HEK293 (cell line): ENCODE measurements around the gene MTCL3.

Experiments used
- CTCF ChIA-PET: fragments of 350-600 bp; formaldehyde crosslinking; extraction: SDS; loops from one replicate; lab custom pipeline; 2021; ENCODE audit warnings: antibody characterized with exemption; lab: Yijun Ruan, JAX
- POLR2A ChIA-PET: fragments of 300-600 bp; formaldehyde crosslinking; extraction: SDS; loops from one replicate; lab custom pipeline; 2020; ENCODE audit warnings: antibody characterized with exemption, inconsistent platforms; lab: Yijun Ruan, JAX
- H3K27ac ChIP-seq: fragments of 200-500 bp; sonication (Bioruptor generic); 2 replicates; pipeline ENCODE4 v1.5.1; 2014; ENCODE audit warnings: low read depth, low read length, control low read depth, inconsistent platforms; ENCODE audit errors: extremely low read depth
- H3K36me3 ChIP-seq, 2 experiments: fragments of 200-500 bp in 1 of 2; sonication (Bioruptor generic) in 1 of 2; 1 replicate in 1 of 2; 2 replicates in 1 of 2; pipeline ENCODE4 v1.5.1; 2014 to 2017; ENCODE audit warnings: inconsistent platforms in 2 of 2, low read length in 2 of 2; ENCODE audit not compliant: control insufficient read depth in 2 of 2, insufficient read depth in 1 of 2
- H3K4me1 ChIP-seq: fragments of 200-500 bp; sonication (Bioruptor generic); 2 replicates; pipeline ENCODE4 v1.5.1; 2014; ENCODE audit warnings: mild to moderate bottlenecking, low read length, inconsistent platforms; ENCODE audit not compliant: control insufficient read depth, insufficient read depth
- H3K4me3 ChIP-seq: 2 replicates; pipeline ENCODE4 v1.5.1; 2011; ENCODE audit warnings: low read depth, mild to moderate bottlenecking, control low read depth, low read length, moderate library complexity
- H3K9me3 ChIP-seq: fragments of 200-500 bp; sonication (Bioruptor generic); 2 replicates; pipeline ENCODE4 v1.5.1; 2014; ENCODE audit warnings: low read depth, low read length, inconsistent platforms; ENCODE audit not compliant: control insufficient read depth, insufficient read depth
- AEBP2 ChIP-seq: fragments of 450-650 bp; formaldehyde crosslinking; IDR thresholded peaks from 2 replicates; pipeline ENCODE4 v1.5.1; 2016; ENCODE audit warnings: missing biosample characterization, missing genetic modification characterization, borderline replicate concordance
- ATF2 ChIP-seq: fragments of 450-650 bp; formaldehyde crosslinking; IDR thresholded peaks from 2 replicates; pipeline ENCODE4 v1.5.1; 2016; ENCODE audit warnings: missing biosample characterization, missing genetic modification characterization, low read depth
- GFI1B ChIP-seq: fragments of 450-650 bp; formaldehyde crosslinking; IDR thresholded peaks from 2 replicates; pipeline ENCODE4 v1.5.1; 2016; ENCODE audit warnings: missing biosample characterization, missing genetic modification characterization
- HOXD13 ChIP-seq: sonication (generic); formaldehyde crosslinking; IDR thresholded peaks from 2 replicates; pipeline ENCODE4 v1.8.0; 2022; ENCODE audit warnings: missing genetic modification reagents, borderline replicate concordance
- KLF17 ChIP-seq: fragments of 450-650 bp; formaldehyde crosslinking; IDR thresholded peaks from 2 replicates; pipeline ENCODE4 v1.5.1; 2016; ENCODE audit warnings: missing biosample characterization, missing genetic modification characterization
- KLF8 ChIP-seq: fragments of 450-650 bp; formaldehyde crosslinking; IDR thresholded peaks from 2 replicates; pipeline ENCODE4 v1.5.1; 2016; ENCODE audit warnings: missing biosample characterization, missing genetic modification characterization
- OSR2 ChIP-seq: fragments of 450-650 bp; formaldehyde crosslinking; IDR thresholded peaks from 2 replicates; pipeline ENCODE4 v1.5.1; 2016; ENCODE audit warnings: missing biosample characterization, missing genetic modification characterization
- SP7 ChIP-seq: fragments of 450-650 bp; formaldehyde crosslinking; IDR thresholded peaks from 2 replicates; pipeline ENCODE4 v1.5.1; 2016; ENCODE audit warnings: missing biosample characterization, missing genetic modification characterization
- YY1 ChIP-seq: fragments of 450-650 bp; formaldehyde crosslinking; IDR thresholded peaks from 2 replicates; pipeline ENCODE4 v1.5.1; 2018; ENCODE audit warnings: missing biosample characterization, missing genetic modification characterization
- ZBTB21 ChIP-seq: fragments of 450-650 bp; formaldehyde crosslinking; IDR thresholded peaks from 2 replicates; pipeline ENCODE4 v1.5.1; 2017; ENCODE audit warnings: missing biosample characterization, missing genetic modification characterization
- ZBTB44 ChIP-seq: fragments of 450-650 bp; IDR thresholded peaks from 2 replicates; pipeline ENCODE4 v1.5.1; 2018; ENCODE audit warnings: missing biosample characterization, mild to moderate bottlenecking, missing genetic modification characterization
- ZNF148 ChIP-seq: fragments of 450-650 bp; formaldehyde crosslinking; IDR thresholded peaks from 2 replicates; pipeline ENCODE4 v1.5.0; 2017; ENCODE audit warnings: missing biosample characterization, missing genetic modification characterization, borderline replicate concordance
- ZNF221 ChIP-seq: fragments of 450-650 bp; formaldehyde crosslinking; IDR thresholded peaks from 2 replicates; pipeline ENCODE4 v1.5.1; 2017; ENCODE audit warnings: missing biosample characterization, missing genetic modification characterization, borderline replicate concordance
- ZNF292 ChIP-seq: fragments of 450-650 bp; formaldehyde crosslinking; IDR thresholded peaks from 2 replicates; pipeline ENCODE4 v1.5.1; 2016; ENCODE audit warnings: low read depth, missing biosample characterization, missing genetic modification characterization, borderline replicate concordance
- ZNF416 ChIP-seq: fragments of 450-650 bp; formaldehyde crosslinking; IDR thresholded peaks from 2 replicates; pipeline ENCODE4 v1.5.1; 2016; ENCODE audit warnings: missing biosample characterization, missing genetic modification characterization
- ZNF473 ChIP-seq: fragments of 450-650 bp; formaldehyde crosslinking; IDR thresholded peaks from 2 replicates; pipeline ENCODE4 v1.5.1; 2017; ENCODE audit warnings: missing biosample characterization, missing genetic modification characterization
- ZNF513 ChIP-seq: fragments of 450-650 bp; IDR thresholded peaks from 2 replicates; pipeline ENCODE4 v1.5.1; 2018; ENCODE audit warnings: missing biosample characterization, missing genetic modification characterization
- ZNF521 ChIP-seq: fragments of 450-650 bp; formaldehyde crosslinking; IDR thresholded peaks from 2 replicates; pipeline ENCODE4 v1.5.1; 2017; ENCODE audit warnings: missing biosample characterization, mild to moderate bottlenecking, missing genetic modification characterization
- ZNF560 ChIP-seq: fragments of 450-650 bp; formaldehyde crosslinking; IDR thresholded peaks from 2 replicates; pipeline ENCODE4 v1.5.1; 2017; ENCODE audit warnings: missing biosample characterization, missing genetic modification characterization, borderline replicate concordance
- ZNF585B ChIP-seq: fragments of 450-650 bp; formaldehyde crosslinking; IDR thresholded peaks from 2 replicates; pipeline ENCODE4 v1.5.1; 2016; ENCODE audit warnings: missing biosample characterization, missing genetic modification characterization
- ZNF626 ChIP-seq: fragments of 450-650 bp; sonication (Bioruptor Pico); formaldehyde crosslinking; IDR thresholded peaks from 2 replicates; pipeline ENCODE4 v1.5.1; 2018; ENCODE audit warnings: missing biosample characterization, missing genetic modification characterization, inconsistent platforms
- ZNF658 ChIP-seq: fragments of 450-650 bp; formaldehyde crosslinking; IDR thresholded peaks from 2 replicates; pipeline ENCODE4; 2016; ENCODE audit warnings: missing biosample characterization, missing genetic modification characterization
- ZNF830 ChIP-seq: fragments of 450-650 bp; IDR thresholded peaks from 2 replicates; pipeline ENCODE4 v1.5.0; 2018; ENCODE audit warnings: missing biosample characterization, missing genetic modification characterization, low read depth, mild to moderate bottlenecking, moderate library complexity
- ZSCAN23 ChIP-seq: fragments of 450-650 bp; formaldehyde crosslinking; IDR thresholded peaks from 2 replicates; pipeline ENCODE4 v1.5.1; 2016; ENCODE audit warnings: missing biosample characterization, missing genetic modification characterization

The MTCL3 gene

GRCh38 chr6:127533011-127533410 lies 13.9 kb upstream of the MTCL3 start:
- H3K9me3 ChIP-seq: no peaks in the 10 kb centered on the region
- CTCF ChIA-PET: interaction anchor here (1.9 kb wide), 1 partner anchor 17 kb away, joined by 16 read pairs; no protein-coding TSS in a partner anchor
- H3K4me1 ChIP-seq: no peaks in the 10 kb centered on the region
- TF ChIP-seq ZNF626 (tag by site-specific recombination) (no peak), ZNF416 (tag by site-specific recombination) (no peak), SP7 (tag by site-specific recombination) (no peak), YY1 (no peak), OSR2 (tag by site-specific recombination) (no peak), ZBTB44 (tag by site-specific recombination) (no peak), ZNF513 (tag by site-specific recombination) (no peak), ZNF473 (tag by site-specific recombination) (no peak)
- H3K4me3 ChIP-seq: no peak overlapping the region
- H3K27ac ChIP-seq: no peak overlapping the region
- POLR2A ChIA-PET: no interaction called here
- no peaks in the 10 kb centered on the region for H3K36me3 ChIP-seq

- H3K9me3 ChIP-seq: no peaks in the 10 kb centered on the region
- POLR2A ChIA-PET: no interaction called here
- no peaks in the 10 kb centered on the region for H3K36me3 ChIP-seq
- peaks cover 3% of the 10 kb centered on the region; the same call in 1 of the 2 replicates for H3K4me1 ChIP-seq
- H3K4me3 ChIP-seq: no peak overlapping the region
- no peak overlapping the region for H3K27ac ChIP-seq
- CTCF ChIA-PET: no interaction called here
- TF ChIP-seq ZNF292 (tag by site-specific recombination) (no peak), KLF17 (tag by site-specific recombination) (no peak), ZNF658 (tag by site-specific recombination) (no peak), ZNF148 (no peak), ZNF221 (tag by site-specific recombination) (no peak), AEBP2 (tag by site-specific recombination) (no peak), ZNF521 (no peak), ZNF585B (tag by site-specific recombination) (no peak), ZNF830 (tag by site-specific recombination) (no peak), ZBTB21 (no peak), HOXD13 (CRISPR knock-in tag) (no peak), GFI1B (tag by site-specific recombination) (no peak), KLF8 (no peak), ATF2 (tag by site-specific recombination) (no peak), ZNF626 (tag by site-specific recombination) (no peak), ZNF513 (tag by site-specific recombination) (no peak), ZNF560 (no peak), ZSCAN23 (tag by site-specific recombination) (no peak)
These were observed 3.6 kb upstream of the MTCL3 start for GRCh38 chr6:127522714-127523113.
